ENCODE measurements around the gene DNAH17. TPM values are rescaled to one million over a fixed set of nuclear protein-coding genes. Genes with fewer than 3 reads are reported as not detected.

DNAH17 gene
- total RNA-seq, 1 experiment from 2014 or later, result 0.13 TPM

- Mint-ChIP-seq H3K4me1 (peaks cover 9 to 25% of the 10 kb centered on the region in 2 experiments), H3K4me3 (no peak overlapping the region), H3K36me3 (ENCODE audit: insufficient read depth in 1 of 3, low read depth in 3 of 3) (peaks cover 0 to 4% (median 0%) of the 10 kb centered on the region in 3 experiments; a peak in 2 of 7 replicates), H3K9me3 (no peaks in the 10 kb centered on the region), H3K27me3 (ENCODE audit: low read depth) (no peaks in the 10 kb centered on the region), H3K27ac (no peak overlapping the region)
- Histone ChIP-seq H3K4me2 (ENCODE audit: insufficient read depth, insufficient read length, low read length) (no peak overlapping the region), H4K5ac (ENCODE audit: insufficient read length, low read depth, low read length) (no peak overlapping the region), H3K9ac (ENCODE audit: extremely low read depth, insufficient read length, low read length) (no peak overlapping the region), H3K27me3 (ENCODE audit: insufficient read depth, low read length) (no peaks in the 10 kb centered on the region), H2BK20ac (ENCODE audit: low read depth, low read length, poor library complexity, severe bottlenecking) (no peak overlapping the region), H3K14ac (ENCODE audit: insufficient read depth, low read length) (no peak overlapping the region), H3K4me1 (ENCODE audit: insufficient read depth, low read length) (no peaks in the 10 kb centered on the region), H3K79me1 (ENCODE audit: insufficient read depth, low read depth, low read length, poor library complexity, severe bottlenecking) (no peaks in the 10 kb centered on the region), H3K4ac (ENCODE audit: low read depth, low read length) (no peak overlapping the region), H4K20me1 (ENCODE audit: control insufficient read depth, insufficient read depth, insufficient read length) (no peaks in the 10 kb centered on the region), H3K27ac (ENCODE audit: insufficient read length, low read depth, low read length) (no peak overlapping the region), H2BK120ac (ENCODE audit: low read depth, low read length, poor library complexity, severe bottlenecking) (no peak overlapping the region), H4K91ac (ENCODE audit: insufficient read length, low read depth, low read length) (no peak overlapping the region), H3K18ac (ENCODE audit: insufficient read length, low read depth, low read length) (no peak overlapping the region), H3K23ac (ENCODE audit: insufficient read length, low read depth, low read length) (no peak overlapping the region), H2BK5ac (ENCODE audit: insufficient read length, low read length) (no peak overlapping the region), H2AFZ (ENCODE audit: low read length) (no peak overlapping the region), H4K8ac (replicated peaks; ENCODE audit: insufficient read length, low read depth, low read length) (no peak overlapping the region), H3T11ph (ENCODE audit: low read length) (no peak overlapping the region), H2BK15ac (ENCODE audit: low read depth, low read length) (no peak overlapping the region), H3K79me2 (ENCODE audit: insufficient read depth, low read length) (no peaks in the 10 kb centered on the region), H2BK12ac (ENCODE audit: insufficient read length, low read depth, low read length) (no peak overlapping the region), H3K23me2 (ENCODE audit: insufficient read length, low read depth, low read length, poor library complexity, severe bottlenecking) (no peaks in the 10 kb centered on the region), H3K9me3 (ENCODE audit: control insufficient read depth, low read depth, low read length) (no peaks in the 10 kb centered on the region), H3K56ac (ENCODE audit: insufficient read length, low read depth, low read length) (no peak overlapping the region), H2AK5ac (ENCODE audit: insufficient read length, low read length) (no peak overlapping the region)
- no peak for TF ChIP-seq CTCF (conservative IDR thresholded peaks at IDR 0.05)
- no peak for DNase-seq
- no CpG with 5 or more reads among the region's 2 CpGs for WGBS (ENCODE audit: extremely low coverage, insufficient read length, low lambda C conversion rate)
Observed at GRCh38 chr17:78530675-78531074, 46.5 kb downstream of the DNAH17 start.

Measured in H9 (cell line).